CD4-positive, alpha-beta T cell treated with Interleukin-6 for 4 hours (primary cell): ENCODE data around the gene CA9.

Source experiments
- DNase-seq: peaks from one replicate; pipeline ENCODE4 v3.0.0-alpha.2; 2020; ENCODE audit warnings: mixed read lengths

Gene CA9

DNA sequence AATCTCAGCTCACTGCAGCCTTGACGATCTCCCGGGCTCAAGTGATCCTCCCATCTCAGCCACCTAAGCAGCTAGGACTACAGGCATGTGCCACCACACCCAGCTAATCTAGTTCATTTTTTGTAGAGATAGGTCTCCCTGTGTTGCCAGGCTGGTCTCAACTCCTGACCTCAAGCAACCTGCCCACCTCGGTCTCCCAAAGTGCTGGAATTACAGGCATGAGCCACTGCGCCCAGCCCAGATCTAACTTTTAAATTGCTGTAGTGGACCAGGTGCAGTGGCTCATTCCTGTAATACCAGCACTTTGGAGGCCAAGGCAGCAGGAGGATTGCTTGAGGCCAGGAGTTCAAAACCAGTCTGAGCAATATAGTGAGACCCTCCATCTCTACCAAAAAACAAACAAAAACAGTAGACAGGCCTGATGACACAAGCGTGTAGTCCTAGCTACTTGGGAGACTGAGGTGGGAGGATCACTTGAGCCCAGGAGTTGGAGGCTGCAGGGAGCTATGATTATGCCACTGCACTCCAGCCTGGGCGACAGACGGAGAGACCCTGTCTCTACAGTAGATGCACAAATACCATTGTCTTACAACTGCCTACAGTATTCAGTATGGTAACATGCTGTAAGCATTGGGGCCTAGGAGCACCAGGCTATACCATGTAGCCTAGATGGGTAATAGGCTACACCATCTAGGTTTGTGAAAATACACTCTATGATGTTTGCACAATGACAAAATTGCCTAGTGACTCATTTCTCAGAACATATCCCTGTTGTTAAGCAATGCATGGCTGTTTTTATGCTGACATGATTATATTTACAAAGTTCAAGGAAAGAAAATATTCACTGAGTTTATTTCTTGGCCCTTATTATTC, 21.5 kb upstream of the CA9 start:
- no peak for DNase-seq

DNA sequence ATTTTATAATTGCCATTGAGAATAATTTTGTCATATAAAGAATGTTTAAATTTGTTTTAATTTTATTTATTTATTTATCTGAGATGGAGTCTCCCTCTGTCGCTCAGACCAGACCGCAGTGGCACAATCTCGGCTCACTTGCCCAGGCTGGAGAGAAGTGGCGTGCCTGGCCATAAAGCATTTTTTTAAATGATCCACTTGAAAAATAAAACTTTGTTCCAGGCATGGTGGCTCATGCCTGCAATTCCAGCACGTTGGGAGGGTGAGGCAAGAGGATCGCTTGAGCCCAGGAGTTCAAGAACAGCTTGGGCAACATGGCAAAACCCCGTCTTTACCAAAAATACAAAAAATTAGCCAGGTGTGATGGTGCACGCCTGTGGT, 20.9 kb upstream of the CA9 start:
- no peak for DNase-seq

DNA sequence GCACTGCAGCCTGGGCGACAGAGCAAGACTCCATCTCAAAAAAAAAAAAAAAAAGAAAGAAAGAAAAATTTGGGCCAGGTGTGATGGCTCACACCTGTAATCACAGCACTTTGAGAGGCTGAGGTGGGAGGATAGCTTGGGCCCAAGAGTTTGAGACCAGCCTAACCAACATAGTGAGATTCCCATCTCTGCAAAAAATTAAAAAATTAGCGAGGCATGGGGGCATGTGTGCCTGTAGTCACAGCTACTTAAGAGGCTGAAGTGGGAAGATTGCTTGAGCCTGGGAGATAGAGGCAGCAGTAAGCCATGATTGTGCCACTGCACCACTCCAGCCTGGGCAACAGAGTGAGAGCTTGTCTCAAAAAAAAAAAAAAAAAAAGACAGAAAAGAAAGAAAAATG, 20.1 kb upstream of the CA9 start:
- no peak for DNase-seq

DNA sequence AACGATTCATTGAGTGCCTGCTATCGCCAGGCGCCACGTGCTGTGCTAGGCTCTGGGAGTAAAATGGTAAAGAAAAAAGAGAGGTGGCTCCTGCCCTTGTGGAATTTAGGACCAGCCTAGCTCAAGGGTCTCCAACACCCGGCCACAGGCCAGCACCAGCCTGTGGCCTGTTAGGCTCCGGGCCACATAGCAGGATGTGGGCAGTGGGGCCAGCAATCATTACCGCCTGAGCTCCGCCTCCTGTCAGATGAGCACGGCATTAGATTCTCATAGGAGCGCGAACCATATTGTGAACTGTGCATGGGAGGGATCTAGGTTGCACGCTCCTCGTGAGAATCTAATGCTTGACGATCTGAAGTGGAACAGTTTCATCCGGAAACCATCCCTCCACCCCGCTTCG, 17.4 kb upstream of the CA9 start:
- no peak for DNase-seq

DNA sequence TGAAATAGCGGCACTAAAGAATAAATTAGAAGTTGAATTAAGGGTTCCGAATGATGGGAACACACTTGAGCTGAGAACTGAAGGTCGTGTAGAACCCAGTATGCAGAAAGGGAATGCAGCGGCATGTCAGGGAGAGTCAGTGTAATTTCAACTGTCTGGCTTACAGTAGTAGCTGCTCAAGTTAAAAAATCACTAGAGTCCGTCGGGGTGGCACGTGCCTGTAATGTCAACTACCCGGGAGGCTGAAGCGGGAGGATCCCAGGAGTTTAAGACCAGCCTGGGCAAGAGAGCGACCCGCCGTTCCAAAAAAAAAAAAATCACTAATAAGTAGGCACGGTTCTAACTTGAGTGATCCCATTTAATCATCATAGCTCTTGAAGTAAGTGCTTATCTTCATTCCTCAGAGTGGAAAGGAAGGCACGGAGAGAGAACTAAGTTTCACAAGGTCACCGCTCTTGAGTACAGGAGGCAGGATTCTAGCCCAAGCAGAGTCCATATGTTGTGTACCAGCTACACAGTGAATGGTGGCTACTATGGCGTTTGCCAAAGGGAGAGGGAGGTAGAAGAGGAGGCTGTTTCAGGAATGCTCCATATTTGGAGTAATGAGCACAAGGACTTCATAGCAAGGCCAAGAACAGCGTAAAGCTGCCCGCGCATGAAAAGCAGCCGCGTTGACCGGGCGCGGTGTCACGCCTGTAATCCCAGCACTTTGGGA, 16.7 kb upstream of the CA9 start:
- peak; percentile 13 for DNase-seq

DNA sequence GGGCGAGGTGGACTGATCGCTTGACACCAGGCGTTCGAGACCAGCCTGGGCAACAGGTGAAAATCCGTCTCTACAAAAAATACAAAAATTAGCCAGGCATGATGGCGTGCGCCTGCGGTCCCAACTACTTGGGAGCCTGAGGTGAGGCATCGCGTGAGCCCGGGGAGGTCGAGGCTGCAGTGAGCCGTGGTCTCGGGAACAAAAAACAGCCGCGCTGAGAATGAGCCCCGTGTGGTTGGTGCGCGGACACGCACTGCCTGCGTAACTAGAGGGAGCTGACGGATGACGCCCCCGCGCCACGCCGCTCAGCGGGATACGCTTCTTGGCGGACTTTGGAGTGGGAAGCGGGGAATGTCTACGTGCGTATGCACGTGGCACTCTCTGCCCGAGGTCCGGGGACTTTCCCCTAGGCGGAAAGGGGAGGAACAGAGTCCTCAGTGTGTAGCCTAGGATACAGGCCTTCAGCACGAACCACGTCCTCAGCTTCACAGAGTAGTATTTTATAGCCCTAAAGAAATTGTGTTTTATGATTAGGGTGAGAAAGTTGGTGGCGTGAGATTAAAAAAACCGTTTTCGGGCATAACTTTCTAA, 16.1 kb upstream of the CA9 start, which contains the start of gene RMRP:
Gene RMRP, minus strand, starts transcription at position 474 of the 591 bp plus-strand sequence.
- peak; percentile 86 for DNase-seq

DNA sequence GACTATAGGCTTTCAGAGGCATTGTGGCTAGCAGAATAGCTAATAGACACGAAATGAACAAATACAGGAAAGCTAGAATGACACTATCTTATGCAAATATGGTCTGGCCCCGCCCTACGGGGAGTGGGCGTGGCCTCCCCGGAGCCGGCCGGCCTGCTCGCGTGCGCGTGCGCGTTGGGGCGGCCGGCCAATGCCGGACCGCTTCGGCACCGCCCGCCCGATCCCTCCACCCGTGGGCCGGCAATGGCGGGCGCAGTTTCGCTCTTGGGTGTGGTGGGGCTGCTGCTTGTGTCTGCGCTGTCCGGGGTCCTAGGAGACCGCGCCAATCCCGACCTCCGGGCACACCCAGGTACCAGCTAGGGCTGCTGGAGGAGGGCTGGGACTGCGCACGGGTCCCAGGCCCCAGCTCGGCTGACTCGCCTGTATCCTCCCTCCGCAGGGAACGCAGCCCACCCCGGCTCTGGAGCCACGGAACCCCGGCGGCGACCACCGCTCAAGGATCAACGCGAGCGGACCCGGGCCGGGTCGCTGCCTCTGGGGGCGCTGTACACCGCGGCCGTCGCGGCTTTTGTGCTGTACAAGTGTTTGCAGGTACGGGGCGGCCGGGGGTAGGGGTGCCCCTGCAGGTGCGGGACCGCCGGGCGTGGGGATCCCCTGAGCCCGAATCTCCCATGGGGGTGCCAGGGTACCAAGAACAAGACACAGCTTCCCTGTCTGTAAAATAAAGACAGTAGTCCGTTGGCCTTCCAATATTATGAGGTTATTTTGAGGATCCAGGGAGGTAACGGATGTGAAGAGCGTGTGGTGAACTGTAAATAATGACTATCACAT, 15.4 kb upstream of the CA9 start, which contains the start of gene CCDC107:
Gene CCDC107, plus strand, starts transcription at position 156 of the 831 bp plus-strand sequence. Its CDS starts 88 bp downstream, at position 244.
- DNase-seq, result peak; percentile 85

DNA sequence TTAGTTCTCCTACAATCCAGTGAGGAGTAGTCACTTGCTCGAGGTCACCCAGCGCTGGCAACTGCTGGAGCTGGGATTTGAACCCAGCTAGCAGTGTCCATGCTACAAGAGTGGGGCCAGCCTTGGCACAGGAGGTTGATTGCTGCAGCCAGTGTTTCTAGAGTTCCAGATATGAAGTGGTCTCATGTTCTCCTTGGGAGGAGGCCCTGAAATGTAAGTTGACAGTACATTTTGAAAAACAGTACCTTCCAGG, 14.8 kb upstream of the CA9 start:
- peak; percentile 20 for DNase-seq

DNA sequence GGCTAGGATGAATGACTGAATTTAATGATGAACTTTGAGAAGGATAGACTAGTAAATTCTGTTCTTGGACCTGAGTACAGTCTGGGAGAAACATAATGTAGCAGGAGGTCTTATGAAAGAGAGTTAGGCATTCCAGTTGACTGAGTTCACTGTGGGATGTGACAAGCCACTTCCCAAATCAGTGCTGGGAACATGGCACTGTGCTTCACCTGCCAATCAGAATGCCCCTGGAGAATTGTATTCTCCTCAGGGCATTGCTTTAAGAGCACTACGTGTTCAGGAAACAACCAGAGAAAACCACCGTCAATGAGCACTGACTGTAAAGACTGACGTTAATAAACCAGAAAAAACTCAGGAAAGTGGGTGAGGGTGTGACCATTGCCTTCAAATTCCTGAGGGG, 14.4 kb upstream of the CA9 start:
- no peak for DNase-seq

DNA sequence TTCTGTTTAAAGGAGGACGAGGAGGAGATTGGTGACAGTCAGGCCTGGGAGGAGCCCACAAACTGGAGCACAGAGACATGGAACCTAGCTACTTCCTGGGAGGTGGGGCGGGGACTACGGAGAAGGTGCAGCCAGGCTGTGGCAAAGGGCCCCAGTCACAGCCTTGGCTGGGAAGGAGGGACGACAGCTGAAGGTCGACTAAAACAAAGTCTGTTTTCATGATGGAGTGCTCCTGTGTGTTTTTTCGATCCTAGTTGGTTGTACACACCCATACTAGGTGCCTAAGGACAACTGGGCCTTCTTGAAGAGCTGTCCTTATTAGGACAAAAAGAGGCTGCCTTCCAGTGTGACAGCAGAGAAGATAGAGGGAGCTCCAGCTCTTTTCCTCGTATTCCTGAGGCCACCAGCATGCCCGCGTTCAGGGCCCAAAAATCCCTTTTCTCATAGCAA, 12.7 kb upstream of the CA9 start:
- DNase-seq, result no peak

DNA sequence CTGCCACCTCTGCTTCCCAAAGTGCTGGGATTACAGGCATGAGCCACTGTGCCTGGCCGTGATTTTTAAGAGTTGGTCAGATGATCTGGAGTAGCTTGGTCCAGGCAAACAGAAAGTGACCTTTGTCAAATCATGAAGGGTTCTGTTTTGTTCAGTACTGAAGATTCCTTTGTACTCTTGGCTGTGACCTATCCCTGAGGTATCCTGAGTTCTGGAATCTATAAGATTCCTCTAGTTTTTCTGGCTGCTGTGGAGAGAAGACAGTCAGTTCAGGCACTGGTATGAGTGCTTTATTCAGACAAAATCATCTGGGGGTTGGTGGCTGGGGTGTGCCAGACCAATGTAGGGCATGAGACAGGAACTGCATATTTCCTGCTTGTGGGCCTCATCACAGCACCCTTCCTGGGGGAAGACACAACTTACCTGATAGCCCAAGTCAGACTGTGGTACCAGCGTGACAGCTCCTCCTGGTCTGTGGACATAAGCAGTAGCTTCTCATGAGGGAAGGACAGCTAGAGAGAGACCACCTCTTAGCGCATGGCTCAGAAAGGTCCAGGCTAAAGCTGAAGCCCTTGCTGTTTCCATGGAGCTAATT, 11.9 kb upstream of the CA9 start:
- DNase-seq, result peak; percentile 67

DNA sequence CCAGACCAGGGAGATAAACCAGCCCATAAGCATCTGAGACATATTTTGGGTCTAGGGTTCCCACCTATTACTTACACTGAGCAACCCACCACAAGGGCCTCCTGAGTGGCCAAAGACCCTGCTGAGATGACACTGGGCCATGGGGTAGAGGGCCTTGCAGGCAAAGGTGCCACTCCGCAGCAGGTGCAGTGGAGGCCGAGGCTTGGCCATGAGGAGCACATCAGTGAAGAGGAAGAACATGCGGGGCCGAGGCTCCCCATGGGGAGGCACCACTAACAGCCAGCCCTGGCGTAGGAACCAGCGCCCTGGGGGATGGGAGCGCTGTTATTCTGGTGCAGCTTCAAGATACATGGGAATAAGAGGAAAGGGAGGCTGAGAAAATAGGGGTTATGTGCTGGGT, 11.3 kb upstream of the CA9 start:
- no peak for DNase-seq

DNA sequence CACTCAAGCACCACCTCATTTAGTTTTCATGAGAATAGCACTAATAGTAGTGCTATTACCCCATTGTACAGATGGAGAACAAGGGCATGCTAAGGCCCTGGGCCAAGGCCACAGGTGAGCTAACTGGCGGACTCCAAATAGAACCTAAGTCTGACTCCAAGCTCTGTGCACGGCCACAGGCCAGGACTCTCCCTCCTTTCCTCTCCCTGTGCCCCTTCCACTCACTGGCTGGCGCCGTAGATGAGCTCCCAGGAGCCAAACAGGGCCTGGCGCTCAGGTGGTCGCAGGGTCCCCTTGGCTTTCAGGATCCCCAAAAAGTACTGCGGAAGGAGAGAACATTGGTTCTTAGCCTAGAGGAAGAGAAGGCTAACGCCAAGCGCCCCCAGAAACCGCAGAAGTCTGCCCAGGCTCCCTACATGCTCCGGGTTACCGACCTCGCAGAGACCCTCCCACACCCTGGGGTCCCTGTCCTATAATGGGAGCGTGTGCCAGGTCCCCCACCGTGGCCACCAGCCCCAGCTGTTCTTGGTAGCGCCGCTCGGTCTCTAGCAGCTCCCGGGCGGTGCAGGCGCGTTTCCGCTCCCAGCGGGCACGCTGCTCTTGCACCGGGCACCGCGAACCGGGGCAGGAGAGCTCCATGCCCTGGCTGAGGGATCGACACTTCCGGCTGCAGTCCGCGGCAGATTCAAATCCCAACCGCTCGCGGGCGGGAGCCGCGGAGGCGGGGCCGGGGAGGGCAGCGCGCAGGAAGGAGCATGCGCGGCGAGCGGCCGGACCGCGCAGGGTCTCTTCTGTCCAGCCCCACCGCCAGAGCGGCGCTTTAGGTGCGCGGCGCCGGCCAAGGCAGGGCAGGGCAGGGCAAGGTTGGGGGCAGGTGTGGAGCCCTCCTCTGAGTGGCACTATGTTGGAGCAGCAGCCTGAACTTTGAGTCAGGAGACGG, 8.9 kb upstream of the CA9 start, which contains the start of gene ARHGEF39:
Gene ARHGEF39, minus strand, starts transcription at position 665 of the 940 bp plus-strand sequence. Its CDS starts 26 bp downstream, at position 639.
- peak; percentile 70 for DNase-seq

DNA sequence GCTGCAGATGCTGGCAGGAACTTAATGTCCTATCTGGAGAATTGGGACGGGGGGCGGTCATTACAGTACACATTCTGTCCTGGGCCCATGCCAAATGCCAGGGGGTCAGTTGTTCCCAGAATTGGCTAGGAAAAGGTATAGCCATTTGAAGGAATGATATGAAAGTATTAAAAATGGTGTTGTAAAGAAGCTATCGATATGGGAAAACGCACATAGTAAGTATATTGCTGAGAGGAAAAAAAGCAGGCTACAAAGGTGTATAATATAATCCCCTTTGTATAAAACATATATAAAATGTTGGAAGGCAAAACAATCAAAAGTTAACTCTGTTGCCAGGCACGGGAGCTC, 8.3 kb upstream of the CA9 start:
- DNase-seq, result no peak

DNA sequence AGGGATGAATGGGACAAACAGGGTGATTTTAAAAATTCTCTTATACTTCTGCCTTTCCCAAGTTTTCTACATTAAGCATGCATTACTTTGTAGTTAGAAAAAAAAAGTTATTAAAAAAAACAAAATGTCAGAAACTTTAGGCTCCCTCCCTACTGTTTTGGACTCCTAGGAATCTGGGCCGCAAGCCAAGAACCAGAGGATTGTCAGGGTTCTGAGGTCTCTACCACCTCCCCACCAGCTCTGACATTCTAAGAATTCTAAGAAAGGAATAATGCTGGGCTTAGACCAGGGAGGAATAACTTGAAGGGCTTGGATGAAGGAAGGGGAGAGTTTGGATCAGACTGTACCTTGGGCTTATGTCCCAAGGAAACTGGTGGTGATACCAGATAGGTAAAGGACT, 7.7 kb upstream of the CA9 start:
- no peak for DNase-seq

DNA sequence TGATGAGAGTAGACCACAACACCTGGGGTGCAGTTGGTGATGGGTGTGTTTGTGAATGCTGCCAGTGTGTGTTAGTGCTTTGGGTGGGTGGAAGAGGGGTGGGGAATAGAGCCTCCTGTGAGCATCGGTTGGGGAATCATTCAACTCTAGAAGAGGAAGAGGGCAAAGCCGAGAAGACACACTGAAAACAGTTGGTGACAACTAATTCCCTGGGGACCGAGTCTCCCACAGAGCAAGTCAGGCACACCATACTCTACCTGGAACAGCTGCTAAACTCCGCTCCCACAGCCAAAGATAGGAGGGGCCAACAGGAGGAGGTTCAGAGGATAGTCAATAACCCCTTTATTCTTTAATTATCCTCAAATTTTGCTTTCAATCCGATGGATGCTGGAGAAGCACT, 7.2 kb upstream of the CA9 start:
- no peak for DNase-seq

DNA sequence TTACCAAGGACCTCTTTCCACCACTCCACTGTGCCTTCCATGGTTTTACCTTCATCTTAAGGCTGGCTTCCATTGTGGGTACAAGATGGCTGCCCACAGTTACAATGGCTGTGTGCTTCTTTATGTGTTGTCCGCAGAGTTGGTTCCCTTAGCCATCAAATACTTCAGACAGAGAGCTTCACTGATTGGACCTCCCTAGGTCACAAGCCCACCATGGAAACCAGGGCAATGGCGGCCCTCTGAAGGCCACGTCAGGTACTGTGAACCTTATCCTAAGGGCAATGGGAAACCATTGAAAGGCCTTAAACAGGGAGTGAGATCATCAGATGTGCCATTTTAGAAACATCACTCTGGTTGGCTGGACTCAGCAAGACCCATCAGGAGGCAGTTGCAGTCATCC, 5.8 kb upstream of the CA9 start:
- no peak for DNase-seq

DNA sequence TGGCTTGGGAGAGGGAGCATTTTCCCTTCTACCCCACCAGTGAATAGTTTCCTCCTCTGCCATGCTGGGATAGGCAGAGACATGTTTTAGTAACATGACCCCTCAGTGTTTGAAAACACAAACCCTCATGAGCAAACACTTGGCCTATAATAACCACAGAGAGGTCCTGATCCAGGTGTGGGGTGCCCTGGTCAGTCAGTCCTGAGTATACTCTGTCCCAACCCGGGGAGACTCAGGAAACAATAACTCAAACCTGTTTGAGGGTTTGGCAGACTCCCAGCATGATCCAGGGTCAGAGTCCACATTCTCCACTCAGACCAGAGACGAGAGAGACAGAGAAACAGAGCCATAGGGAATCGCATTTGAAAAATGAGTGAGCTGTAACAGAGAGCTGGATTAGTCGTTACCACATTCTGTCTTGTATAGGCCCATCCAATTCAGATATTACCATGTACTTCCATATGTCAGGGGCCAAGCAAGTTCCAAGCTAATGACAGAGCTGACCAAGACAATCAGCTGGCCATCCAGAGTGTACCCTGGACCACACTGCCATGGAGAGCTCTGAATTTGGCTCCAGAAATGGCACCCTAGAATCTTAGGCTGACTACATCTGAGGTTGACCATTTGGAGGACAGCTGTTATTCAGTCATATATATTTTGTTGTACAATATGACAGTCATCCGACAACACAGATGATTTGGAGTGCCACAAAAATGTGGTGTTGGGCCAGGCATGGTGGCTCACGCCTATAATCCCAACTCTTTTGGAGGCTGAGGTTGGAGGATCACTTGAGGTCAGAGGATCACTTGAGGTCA, 4.2 kb upstream of the CA9 start:
- DNase-seq, result no peak

DNA sequence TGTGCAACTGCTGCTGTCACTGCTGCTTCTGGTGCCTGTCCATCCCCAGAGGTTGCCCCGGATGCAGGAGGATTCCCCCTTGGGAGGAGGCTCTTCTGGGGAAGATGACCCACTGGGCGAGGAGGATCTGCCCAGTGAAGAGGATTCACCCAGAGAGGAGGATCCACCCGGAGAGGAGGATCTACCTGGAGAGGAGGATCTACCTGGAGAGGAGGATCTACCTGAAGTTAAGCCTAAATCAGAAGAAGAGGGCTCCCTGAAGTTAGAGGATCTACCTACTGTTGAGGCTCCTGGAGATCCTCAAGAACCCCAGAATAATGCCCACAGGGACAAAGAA, 265 bp downstream of the CA9 start:
- no peak for DNase-seq

DNA sequence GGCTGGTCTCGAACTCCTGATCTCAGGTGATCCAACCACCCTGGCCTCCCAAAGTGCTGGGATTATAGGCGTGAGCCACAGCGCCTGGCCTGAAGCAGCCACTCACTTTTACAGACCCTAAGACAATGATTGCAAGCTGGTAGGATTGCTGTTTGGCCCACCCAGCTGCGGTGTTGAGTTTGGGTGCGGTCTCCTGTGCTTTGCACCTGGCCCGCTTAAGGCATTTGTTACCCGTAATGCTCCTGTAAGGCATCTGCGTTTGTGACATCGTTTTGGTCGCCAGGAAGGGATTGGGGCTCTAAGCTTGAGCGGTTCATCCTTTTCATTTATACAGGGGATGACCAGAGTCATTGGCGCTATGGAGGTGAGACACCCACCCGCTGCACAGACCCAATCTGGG, 1.5 kb downstream of the CA9 start:
- no peak for DNase-seq
